SH-SY5Y (cell line): ENCODE measurements around the gene BACE2.

ENCODE experiments used
- GATA2 ChIP-seq: IDR thresholded peaks from 2 replicates; pipeline ENCODE4 v1.6.1; 2011; ENCODE audit warnings: mild to moderate bottlenecking, low read depth, low read length
- GATA3 ChIP-seq: IDR thresholded peaks from 2 replicates; pipeline ENCODE4 v1.6.1; 2011; ENCODE audit warnings: low read depth, mild to moderate bottlenecking, low read length, moderate library complexity

- TF ChIP-seq GATA3 (no peak), GATA2 (no peak)
These were observed 126.7 kb downstream of the BACE2 start for GRCh38 chr21:41294548-41295231.
